Astrocyte of the spinal cord (primary cell): ENCODE data around the gene C19orf25.

Experiments
- DNase-seq: peaks from one replicate; pipeline ENCODE4 v3.0.0; 2011; ENCODE audit warnings: low read depth, low spot score
- H3K4me3 ChIP-seq: 2 replicates; pipeline ENCODE4 v1.5.1; 2011; ENCODE audit warnings: low read depth, mild to moderate bottlenecking, low read length, moderate library complexity
- CTCF ChIP-seq: IDR thresholded peaks from 2 replicates; pipeline ENCODE4 v1.5.1; 2012; ENCODE audit warnings: low read depth, mild to moderate bottlenecking, low read length, inconsistent platforms
- in situ Hi-C: cut with HindIII; loops from 2 replicates; pipeline ENCODE4 v1.10.0; 2017; ENCODE audit warnings: low sequenced_read_pairs

C19orf25 gene

GRCh38 chr19:1423436-1424191 lies 55.4 kb downstream of the C19orf25 start:
- H3K4me3 ChIP-seq, result no peak overlapping the region
- in situ Hi-C loops, result no loop called here
- no peak for TF ChIP-seq CTCF
- no peak for DNase-seq
